KBM-7 (cell line): ENCODE results near the gene TRAPPC2.
"Not testable (repeated sequence)": the region's sequence is repeated elsewhere in the genome, so short reads cannot be mapped to it uniquely, and the experiment has no call there.

ENCODE experiments used
- DNase-seq: peaks from one replicate; pipeline ENCODE4 v3.0.0-alpha.2; 2015
- in situ Hi-C: fragments of 300-500 bp; cut with MboI; formaldehyde crosslinking; loops from 2 replicates; pipeline ENCODE4 v1.14.3; 2020; ENCODE audit warnings: low sequenced_read_pairs, low pct_unique_long_range_greater_than_20kb, mixed read lengths

TRAPPC2 gene

GRCh38 chrX:13752141-13752540, 17.7 kb upstream of the TRAPPC2 start:
- in situ Hi-C loops, result loop anchor here (25.0 kb wide), 1 partner anchor 260 kb away; no protein-coding TSS in a partner anchor
- DNase-seq, result no peak

- DNase-seq, result no peak
- in situ Hi-C loops, result loop anchor here (25.0 kb wide), 1 partner anchor 261 kb away; no protein-coding TSS in a partner anchor
Measured at GRCh38 chrX:13750812-13751211, 16.4 kb upstream of the TRAPPC2 start.

- peak; percentile 78 for DNase-seq
- in situ Hi-C loops, result loop anchor here (25.0 kb wide), 1 partner anchor 262 kb away; no protein-coding TSS in a partner anchor
Measured at GRCh38 chrX:13750204-13750603, 15.8 kb upstream of the TRAPPC2 start.

DNA sequence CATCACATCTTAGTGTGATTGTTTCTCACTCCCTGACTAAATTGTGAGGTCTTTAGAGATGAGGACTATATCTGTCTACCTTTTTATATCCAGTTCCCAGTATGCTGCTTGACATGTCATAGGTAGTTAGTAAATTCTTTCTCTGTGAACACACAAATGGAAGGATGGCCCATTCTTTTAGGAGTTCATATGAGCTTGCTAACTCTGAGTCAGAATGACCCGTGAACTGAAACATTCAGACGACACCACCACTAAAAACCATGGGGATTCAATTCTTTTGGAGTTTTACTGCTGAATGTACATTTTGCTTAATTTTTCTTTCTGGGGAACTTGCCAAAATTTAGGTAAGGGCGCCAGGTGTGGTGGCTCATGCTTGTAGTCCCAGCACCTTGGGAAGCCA, 14.1 kb upstream of the TRAPPC2 start:
- no peak for DNase-seq
- in situ Hi-C loops, result no loop called here

DNA sequence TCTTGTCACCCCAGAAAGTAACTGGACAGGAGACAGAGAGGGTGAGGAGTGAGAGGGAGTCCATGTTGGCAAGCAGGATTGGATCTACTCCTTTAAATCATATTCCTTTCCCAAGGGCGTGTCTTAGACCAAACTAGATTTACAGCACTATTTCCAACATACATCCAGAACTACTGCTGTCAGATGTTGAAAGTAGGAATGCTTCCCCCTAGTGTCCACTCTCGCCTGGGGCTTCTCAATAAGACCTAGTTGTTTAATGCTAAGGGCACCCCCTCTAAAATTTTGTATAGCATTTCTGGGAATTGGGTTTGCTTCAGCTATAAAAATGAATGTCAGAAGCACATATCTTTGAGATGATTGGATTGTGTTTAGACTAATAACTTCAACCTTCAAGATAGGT, 13.4 kb upstream of the TRAPPC2 start:
- in situ Hi-C loops, result no loop called here
- DNase-seq, result peak; percentile 56

DNA sequence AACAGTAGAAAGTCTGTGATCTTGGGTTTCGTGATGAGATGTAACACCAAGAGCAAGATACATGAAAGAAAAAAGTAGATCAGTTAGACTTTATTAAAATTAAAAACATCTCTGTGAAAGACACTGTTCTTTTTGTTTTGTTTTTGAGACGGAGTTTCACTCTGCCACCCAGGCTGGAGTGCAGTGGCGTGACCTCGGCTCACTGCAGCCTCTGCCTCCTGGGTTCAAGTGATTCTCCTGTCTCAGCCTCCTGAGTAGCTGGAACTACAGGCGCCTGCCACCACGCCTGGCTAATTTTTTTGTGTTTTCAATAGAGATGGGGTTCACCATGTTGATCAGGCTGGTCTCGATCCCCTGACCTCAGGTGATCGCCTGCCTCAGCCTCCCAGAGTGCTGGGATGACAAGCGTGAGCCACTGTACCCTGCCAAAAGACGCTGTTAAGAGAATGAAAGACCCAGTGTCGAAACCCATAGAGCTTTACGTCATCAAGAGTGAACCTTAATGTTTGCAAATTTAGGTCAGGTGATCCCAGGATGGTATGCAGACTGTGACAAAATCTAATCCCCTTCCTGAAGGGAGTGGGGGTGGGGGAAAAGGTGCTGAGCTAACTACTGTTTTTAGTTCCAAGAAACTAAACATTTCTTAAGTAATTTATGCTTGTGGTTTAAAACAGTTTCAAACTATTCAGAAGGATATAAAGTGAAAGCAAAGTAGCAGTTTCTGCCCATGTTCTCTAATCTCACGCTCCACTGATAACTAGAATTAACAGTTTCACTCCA, 8.2 kb upstream of the TRAPPC2 start:
- in situ Hi-C loops, result no loop called here
- no peak for DNase-seq

DNA sequence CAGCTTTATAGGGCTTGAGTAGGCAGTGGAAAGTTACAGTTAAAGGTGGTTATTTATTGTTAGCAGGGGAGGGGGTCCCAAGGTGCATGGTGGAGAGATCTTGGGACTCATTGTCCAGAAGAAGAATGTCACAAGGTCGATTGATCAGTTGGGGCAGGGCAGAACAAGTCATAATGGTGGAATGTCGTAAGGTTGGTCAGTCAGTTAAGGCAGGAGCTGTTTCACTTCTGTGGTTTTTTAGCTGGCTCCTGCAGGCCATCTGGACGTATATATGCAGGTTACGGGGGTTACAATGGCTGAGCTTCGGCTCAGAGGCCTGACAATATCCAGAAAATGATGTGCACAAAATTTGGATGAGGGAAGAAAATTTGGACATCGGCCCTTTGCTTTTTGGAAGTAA, 7.3 kb upstream of the TRAPPC2 start:
- DNase-seq, result no peak
- in situ Hi-C loops, result no loop called here

DNA sequence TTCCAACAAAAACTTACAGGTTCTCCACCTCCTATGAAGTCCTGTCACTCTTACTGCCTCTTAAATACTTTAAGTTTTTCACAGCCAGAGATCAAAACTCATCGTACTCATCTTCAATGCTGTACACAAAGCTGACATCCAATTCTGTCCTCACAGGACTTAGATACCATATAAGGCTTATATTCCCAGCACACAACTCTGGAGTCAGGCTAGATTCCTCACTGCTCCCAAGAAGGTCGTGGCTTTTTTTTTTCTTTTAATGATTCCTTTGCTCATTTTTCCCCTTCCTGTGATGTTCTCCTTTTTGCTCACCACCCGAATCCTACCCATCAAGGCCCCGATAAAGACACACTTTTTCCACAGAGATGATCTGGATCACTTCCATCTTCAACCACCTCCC, 914 bp downstream of the TRAPPC2 start:
- in situ Hi-C loops, result no loop called here
- no peak for DNase-seq

DNA sequence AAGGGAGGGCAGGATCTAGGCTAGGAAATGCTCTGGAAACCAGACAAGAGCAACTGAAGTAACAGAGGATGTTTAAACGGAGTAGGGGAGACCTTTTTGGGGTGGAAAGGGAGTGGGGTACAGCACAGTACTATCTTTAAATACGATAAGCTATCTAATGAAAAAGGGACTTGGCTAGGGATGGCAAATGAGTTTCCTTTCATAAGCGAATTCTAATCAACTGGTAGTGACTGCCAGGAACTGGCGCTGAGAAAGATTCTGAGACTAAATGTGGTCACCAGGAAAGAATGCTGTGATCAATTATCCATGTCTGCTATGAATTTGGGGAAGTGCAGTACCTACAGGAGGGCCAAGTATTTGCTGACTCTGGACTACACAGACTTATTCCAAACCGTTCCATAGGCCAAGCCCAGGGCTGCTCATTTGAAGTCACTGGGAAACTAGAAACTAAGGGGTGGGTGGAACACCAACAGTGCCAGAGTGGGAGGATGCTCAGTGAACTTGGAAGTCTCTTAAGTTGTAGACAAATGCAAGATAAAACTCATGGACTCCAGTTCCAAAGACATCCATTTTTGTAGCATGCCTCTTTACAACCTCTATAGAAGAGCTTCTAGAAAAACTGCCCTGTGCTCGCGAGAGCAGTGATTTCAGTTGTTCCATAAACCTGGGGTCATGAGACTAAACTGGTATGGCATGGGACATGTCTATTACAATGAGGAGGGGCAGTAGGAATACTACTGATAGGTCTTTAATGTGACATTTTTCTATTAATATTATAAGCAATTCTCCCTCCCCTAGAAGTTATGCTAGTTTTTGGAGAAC, 2.0 kb downstream of the TRAPPC2 start:
- DNase-seq, result peak; percentile 58
- in situ Hi-C loops, result no loop called here

GRCh38 chrX:13730523-13730922, 3.9 kb downstream of the TRAPPC2 start:
- in situ Hi-C loops, DNase-seq: not testable (repeated sequence)

- DNase-seq, in situ Hi-C loops: not testable (repeated sequence)
Measured at GRCh38 chrX:13726583-13726982, 7.8 kb downstream of the TRAPPC2 start.

DNA sequence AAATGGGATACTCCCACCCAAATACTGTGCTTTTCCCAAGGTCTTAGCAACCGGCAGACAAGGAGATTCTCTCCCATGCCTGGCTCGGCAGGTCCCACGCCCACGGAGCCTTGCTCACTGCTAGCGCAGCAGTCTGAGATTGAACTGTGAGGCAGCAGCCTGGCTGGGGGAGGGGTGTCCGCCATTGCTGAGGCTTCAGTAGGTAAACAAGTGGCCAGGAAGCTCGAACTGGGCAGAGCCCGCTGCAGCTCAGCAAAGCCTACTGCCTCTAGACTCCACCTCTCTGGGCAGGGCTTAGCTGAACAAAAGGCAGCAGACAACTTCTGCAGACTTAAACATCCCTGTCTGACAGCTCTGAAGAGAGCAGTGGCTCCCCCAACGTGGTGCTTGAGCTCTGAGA, 9.5 kb downstream of the TRAPPC2 start:
- DNase-seq, in situ Hi-C loops: not testable (repeated sequence)

- in situ Hi-C loops, result no loop called here
- peak; percentile 61 for DNase-seq
Measured at GRCh38 chrX:13721819-13722519, 12.5 kb downstream of the TRAPPC2 start.

GRCh38 chrX:13721371-13721770, 13.0 kb downstream of the TRAPPC2 start:
- DNase-seq, result no peak
- in situ Hi-C loops, result no loop called here

DNA sequence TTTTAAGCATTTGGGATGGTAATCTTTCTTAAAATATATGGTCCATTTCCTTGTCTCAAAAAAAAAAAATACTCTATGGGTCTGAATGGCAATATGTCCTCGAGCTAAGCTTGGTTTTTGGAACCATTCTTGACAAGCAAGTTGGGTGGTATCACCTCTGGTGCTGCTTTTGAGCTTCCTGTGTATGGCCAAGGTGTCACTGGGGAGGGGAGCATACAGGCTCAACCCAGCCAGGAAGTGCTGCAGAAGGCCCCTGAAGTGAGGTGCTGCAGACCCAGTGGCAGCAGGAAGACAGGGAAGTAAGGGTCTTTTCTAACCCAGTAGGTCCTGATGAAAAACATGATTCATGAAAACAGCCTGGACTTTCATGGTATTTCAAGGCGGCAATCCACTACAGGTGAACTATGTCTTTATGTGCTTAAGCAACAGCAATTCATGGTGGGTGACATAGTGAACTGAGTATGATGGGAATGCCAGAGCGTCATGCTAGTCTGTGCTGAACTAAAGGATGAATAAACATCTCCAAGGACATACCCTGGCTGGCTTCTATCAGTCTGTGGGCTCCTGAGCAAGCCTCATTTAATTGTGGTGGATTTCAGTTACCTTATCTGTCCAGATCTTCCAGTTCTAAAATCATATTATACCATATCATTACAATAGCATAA, 15.1 kb downstream of the TRAPPC2 start:
- in situ Hi-C loops, result no loop called here
- no peak for DNase-seq

DNA sequence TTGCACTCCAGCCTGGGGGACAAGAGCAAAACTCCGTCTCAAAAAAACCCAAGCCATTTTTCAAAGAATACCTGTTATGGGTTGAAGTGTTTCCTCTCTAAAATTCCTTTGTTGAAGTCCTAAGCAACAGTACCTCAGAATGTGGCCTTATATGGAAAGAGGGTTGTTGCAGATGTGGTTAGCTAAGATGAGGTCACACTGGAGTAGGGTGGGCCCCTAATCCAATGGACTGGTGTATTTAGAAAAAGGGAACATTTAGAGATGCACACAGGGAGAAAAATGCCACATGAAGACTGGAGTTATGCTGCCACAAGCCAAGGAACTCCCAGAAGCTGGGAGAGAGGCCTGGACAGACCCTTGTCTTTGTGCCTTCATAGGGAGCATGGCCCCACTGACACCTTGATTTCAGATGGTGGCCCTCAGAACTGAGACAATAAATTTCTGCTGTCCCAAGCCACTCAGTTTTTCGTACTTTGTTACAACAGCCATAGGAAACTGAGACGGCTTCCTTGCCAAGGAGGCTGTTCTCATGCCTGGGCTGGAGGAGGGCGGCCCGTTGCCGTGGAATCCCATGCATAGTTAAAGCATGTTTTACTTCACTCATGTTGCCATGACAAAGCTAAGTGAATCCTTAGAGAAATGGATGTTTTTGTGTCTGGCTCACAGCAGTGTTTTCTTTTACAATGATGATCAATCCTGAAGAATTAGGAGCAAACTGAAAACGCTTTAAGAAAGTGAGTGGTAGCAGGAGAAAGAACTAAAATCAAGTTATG, 16.5 kb downstream of the TRAPPC2 start:
- in situ Hi-C loops, result no loop called here
- no peak for DNase-seq

- DNase-seq, result no peak
Measured at GRCh38 chrX:13716905-13717304, 17.5 kb downstream of the TRAPPC2 start.

DNA sequence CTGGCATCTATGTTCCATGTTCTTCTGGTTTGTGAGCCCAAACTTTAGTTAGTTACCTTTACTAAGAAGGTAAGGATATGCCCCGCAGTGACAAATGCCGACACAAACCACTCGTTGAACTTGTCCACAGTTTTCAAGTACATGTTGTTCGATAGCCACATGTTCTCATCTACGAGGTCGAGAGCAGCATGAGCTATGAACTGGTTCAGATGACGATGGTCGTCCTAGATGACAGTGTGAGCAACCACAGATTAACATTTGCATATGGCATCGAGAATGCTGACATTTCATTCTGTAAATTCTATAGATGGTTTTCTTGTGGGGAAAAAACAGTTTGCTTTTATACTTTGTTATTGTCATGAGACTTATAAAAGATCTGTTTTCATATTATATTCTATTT, 18.0 kb downstream of the TRAPPC2 start:
- DNase-seq, result no peak
- in situ Hi-C loops, result no loop called here

More at GRCh38 chrX:13716905-13717304, 17.5 kb downstream of the TRAPPC2 start:
- in situ Hi-C loops, result no loop called here
